Measurements from ENCODE around the gene UGT2B7. TPM values are rescaled to one million over a fixed set of nuclear protein-coding genes. Genes with fewer than 3 reads are reported as not detected.

The UGT2B7 gene
- total and polyA plus RNA-seq, 8 donors: 0.47 to 46.5 (median 19.8) TPM

DNA sequence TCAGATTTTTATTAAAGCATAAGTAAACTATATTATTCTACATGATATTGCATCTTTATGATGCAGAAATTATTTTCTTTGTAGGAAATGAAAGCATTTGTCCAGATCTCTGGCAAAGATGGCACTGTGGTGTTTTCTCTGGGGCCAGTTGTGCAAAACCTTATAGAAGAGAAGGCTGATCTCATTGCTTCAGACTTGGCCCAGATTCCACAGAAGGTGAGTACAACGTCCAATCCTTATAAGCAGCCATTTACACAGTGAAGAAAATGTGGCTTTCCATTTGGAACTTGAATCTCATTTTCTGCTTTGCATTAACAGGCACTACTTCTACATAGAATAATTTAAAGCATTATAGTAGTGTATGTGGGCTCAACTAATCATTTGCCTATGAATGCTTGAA is 6.9 kb upstream of the UGT2B7 start:
- Histone ChIP-seq H3K27ac (no peak overlapping the region), H3K27me3 (no peaks in the 10 kb centered on the region), H3K4me3 (no peak overlapping the region), H3K9me3 (peaks cover 0 to 4% of the 10 kb centered on the region in 2 donors), H3K4me1 (no peaks in the 10 kb centered on the region), H3K36me3 (no peaks in the 10 kb centered on the region)
- intact Hi-C loops (cut with DNase I): no loop called here
- DNase-seq (no peak), ATAC-seq (no peak)
- TF ChIP-seq, protein P1, sequence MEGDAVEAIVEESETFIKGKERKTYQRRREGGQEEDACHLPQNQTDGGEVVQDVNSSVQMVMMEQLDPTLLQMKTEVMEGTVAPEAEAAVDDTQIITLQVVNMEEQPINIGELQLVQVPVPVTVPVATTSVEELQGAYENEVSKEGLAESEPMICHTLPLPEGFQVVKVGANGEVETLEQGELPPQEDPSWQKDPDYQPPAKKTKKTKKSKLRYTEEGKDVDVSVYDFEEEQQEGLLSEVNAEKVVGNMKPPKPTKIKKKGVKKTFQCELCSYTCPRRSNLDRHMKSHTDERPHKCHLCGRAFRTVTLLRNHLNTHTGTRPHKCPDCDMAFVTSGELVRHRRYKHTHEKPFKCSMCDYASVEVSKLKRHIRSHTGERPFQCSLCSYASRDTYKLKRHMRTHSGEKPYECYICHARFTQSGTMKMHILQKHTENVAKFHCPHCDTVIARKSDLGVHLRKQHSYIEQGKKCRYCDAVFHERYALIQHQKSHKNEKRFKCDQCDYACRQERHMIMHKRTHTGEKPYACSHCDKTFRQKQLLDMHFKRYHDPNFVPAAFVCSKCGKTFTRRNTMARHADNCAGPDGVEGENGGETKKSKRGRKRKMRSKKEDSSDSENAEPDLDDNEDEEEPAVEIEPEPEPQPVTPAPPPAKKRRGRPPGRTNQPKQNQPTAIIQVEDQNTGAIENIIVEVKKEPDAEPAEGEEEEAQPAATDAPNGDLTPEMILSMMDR (IDR thresholded peaks at IDR 0.05): no peak

DNA sequence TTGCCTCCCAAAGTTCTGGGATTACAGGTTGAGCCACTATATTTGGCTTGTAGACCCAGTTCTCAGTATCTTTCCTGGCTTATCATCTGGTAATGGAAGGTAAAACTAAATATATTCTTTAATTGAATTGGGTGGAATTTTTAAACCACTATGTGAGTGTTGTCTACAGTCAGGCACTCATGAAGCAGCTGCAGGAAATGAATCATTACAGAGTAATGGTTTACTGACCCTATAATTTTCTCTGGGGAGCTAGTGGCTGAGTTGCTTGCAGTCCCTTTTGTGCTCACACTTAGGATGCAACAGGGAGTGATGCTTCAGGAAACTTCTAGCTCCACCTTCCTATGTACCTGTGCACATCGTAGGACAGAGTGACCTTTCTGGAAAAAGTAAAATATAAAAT is 4.1 kb upstream of the UGT2B7 start:
- intact Hi-C loops (cut with DNase I): no loop called here
- no peak overlapping the region for H3K4me3 ChIP-seq
- H3K9me3 ChIP-seq: peaks cover 0 to 4% of the 10 kb centered on the region in 2 donors
- H3K36me3 ChIP-seq: no peaks in the 10 kb centered on the region
- no peaks in the 10 kb centered on the region for H3K4me1 ChIP-seq
- no peak for DNase-seq
- TF ChIP-seq, protein P1 (IDR thresholded peaks at IDR 0.05): no peak
- H3K27ac ChIP-seq: no peak overlapping the region
- no peaks in the 10 kb centered on the region for H3K27me3 ChIP-seq
- ATAC-seq: no peak

DNA sequence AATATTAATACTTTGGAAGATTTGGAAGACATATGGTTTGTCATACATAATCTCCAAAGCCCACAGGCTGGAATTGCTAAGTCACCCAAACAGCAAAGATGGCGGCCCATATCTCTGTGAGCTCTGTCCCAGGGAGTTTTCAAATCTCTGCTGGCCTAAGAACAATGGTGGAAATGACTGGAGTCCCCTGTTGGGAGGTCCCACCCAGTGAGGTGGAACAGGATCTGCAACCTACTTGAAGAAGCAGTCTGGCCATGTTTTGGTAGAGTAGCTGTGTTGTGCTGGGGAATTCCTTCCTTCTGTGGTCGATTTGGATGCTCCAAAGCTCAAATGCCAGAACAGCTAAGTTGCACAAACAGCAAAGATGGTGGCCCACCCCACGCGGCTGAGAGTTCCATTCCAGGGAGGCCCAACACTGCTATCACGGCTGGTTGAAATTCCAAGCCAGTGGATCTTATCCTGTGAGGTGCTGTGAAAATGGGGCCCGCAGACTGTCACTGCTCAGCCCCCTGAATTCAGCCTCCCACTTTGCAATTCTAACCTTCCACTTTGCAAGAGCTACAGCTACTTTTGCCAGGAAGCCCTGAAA is 3.2 kb upstream of the UGT2B7 start:
- intact Hi-C loops (cut with DNase I): no loop called here
- Histone ChIP-seq H3K4me1 (no peaks in the 10 kb centered on the region), H3K36me3 (no peaks in the 10 kb centered on the region), H3K4me3 (no peak overlapping the region), H3K27me3 (no peaks in the 10 kb centered on the region), H3K27ac (no peak overlapping the region), H3K9me3 (peaks cover 0 to 4% of the 10 kb centered on the region in 2 donors)
- ATAC-seq (no peak), DNase-seq (no peak)
- TF ChIP-seq, protein P1 (IDR thresholded peaks at IDR 0.05): no peak

DNA sequence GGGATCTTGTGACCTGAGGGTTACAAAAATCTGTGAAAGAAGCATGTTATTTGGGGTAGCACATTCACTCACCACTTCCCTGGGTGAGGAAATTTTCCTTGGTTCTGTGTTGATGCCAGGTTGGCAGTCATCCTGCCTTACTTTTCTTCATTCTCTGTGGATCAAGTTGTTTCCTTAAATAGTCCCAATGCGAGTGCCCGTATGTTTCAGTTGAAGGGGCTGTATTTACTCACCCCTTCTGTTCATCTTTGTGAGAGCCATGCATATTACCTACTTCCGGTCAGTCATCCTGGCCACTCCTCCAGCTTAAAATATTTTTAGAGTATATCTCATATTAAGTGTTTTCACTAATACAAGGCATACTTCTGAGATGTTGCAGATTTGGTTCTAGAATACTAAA is 2.6 kb upstream of the UGT2B7 start:
- TF ChIP-seq, protein P1 (IDR thresholded peaks at IDR 0.05): no peak
- Histone ChIP-seq H3K36me3 (no peaks in the 10 kb centered on the region), H3K27me3 (no peaks in the 10 kb centered on the region), H3K9me3 (peaks cover 0 to 4% of the 10 kb centered on the region in 2 donors), H3K4me3 (no peak overlapping the region), H3K27ac (no peak overlapping the region), H3K4me1 (no peaks in the 10 kb centered on the region)
- DNase-seq: no peak
- no peak for ATAC-seq
- intact Hi-C loops (cut with DNase I): no loop called here

DNA sequence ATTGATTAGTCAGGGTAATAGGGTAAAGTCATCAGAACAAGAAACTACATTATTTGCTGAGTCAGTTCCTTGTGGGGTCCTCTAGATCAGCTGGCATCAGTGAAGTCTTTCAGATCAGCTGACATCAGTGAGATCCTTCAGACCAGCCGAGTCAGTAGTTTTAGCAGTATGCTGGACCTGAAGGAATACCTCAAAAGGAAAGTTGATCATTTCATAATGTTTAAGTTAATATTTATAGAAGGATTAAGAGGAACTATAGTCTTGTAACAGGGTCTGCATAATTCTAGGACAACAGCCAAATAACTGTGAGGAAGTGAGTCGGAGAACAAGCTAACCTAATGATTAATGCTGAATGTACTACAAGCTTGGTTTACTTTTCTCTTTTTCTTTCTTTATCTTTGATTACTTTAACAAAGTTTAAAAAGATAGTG is 958 bp upstream of the UGT2B7 start:
- no peak overlapping the region for H3K4me3 ChIP-seq
- no peaks in the 10 kb centered on the region for H3K27me3 ChIP-seq
- DNase-seq: peak in 1 of 4 donors; percentile 8
- intact Hi-C loops (cut with DNase I): no loop called here
- no peak overlapping the region for H3K27ac ChIP-seq
- TF ChIP-seq, protein P1 (IDR thresholded peaks at IDR 0.05): no peak
- no peaks in the 10 kb centered on the region for H3K36me3 ChIP-seq
- ATAC-seq: peak; percentile 47
- H3K4me1 ChIP-seq: no peaks in the 10 kb centered on the region
- peaks cover 0 to 4% of the 10 kb centered on the region in 2 donors for H3K9me3 ChIP-seq

All from left lung (tissue), 10 donors.